NCI-H146 (cell line): ENCODE results near the gene VAT1L.

Experiments
- DNase-seq: peaks from one replicate; lab custom pipeline; 2025; lab: John Stamatoyannopoulos, UW

The VAT1L gene

DNA sequence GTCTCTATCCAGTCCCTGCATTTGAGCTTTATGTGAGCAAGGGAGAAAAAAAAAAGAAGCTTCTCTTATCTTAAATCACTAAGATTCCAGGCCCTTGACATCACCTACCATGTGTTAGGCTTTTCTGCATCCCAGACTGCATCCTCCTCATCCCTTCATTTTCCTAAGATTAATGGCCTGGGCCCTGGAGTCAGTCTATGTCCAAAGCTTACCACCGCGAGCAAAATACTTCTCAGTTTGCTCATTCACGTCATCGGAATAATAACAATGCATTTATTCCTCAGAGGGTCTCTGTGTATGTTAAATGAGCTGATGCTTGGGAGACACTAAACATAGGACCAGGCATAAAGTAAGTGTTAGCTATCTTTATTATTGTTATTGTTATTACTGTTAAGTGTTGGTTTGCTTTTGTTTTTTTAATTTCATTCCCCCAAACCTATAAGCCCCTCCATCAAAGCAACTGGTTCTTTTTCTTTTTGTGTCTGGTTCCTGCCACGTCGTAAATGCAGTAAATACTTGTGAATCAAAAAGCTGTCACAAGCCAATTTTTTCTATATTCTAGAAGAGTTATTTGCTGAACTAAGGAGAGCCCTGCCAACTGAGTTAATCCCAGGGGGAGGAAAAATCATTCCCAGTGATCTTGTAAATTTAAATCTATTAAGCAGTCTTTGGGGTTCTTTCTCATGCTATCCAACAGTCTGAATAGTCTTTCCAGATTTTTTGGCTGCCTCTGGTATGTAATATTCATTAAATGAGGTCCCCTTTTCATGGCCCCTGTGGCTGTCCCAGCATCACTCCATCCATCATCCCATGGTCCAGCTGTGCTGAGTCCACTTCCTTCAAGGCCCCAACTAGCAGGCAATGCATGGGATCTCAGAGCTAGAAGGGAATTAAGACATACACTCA, 46.5 kb downstream of the VAT1L start:
- no peak for DNase-seq

DNA sequence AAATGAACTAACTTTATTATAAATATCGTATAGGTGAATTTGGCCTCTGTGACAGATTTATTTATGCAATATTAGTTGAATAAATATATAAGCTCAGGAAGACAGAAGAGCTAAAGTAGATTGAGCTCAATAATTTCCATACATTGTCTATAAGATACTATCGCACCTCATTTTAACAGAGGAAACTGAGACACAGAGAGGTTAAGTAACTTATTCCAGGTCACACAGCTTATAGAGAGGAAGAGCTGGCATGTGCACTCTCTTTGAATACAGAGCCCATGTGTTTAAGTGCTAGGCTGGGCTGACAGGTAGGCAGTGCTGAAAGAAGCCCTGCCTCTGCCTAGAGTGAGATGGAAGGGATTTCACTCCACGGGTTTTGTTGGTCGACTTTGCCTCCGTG, 48.4 kb downstream of the VAT1L start:
- DNase-seq = no peak

DNA sequence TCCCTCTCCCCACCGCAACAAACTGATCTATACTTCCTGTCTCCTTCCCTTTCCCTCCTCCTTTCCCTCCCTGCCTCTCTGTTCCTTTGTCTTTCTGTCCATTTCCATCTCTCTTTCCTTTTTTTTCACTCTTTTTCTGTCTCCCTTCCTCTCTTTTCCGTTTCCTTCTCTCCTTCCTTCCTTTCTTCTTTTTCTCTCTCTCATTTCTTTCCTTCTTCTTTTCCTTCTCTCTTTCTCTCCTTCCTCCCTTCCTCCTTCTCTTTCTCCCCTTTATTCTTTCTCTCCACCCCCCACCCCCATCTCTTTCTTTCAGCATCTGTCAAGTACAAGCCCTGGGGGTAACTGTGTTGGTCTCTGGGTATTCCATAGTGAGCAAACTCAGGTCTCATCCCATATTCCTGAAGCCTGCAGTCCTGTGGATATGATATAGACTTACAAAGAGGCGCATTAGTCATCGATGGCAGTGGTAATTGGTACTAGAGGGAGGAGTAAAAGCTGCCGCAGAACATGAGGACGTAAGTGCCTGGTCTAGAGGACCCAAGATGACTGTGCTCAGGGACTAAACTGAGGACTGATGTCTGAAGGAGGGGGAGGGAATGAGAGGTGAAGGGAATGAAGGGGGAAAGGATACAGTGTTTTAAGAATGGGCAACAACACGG, 50.4 kb downstream of the VAT1L start:
- no peak for DNase-seq

DNA sequence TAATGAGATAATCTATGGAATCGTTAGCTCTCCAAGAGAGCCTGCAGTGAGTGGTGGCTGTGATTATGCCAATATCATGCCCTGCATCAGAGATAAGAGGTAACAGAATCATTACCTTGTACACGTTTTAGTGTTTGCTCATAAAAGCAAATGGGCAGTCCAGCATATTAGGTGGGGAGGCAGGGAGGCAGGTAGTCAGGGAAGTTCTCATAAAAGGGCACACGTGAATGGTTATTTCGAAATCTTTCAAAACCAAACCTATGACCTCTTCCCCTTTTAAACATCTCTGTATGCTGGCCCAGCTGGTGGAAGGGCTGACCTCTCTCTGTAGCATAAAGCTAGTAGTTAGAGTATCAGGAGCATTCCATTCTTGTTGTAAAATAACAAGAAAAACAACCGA, 51.7 kb downstream of the VAT1L start:
- no peak for DNase-seq

DNA sequence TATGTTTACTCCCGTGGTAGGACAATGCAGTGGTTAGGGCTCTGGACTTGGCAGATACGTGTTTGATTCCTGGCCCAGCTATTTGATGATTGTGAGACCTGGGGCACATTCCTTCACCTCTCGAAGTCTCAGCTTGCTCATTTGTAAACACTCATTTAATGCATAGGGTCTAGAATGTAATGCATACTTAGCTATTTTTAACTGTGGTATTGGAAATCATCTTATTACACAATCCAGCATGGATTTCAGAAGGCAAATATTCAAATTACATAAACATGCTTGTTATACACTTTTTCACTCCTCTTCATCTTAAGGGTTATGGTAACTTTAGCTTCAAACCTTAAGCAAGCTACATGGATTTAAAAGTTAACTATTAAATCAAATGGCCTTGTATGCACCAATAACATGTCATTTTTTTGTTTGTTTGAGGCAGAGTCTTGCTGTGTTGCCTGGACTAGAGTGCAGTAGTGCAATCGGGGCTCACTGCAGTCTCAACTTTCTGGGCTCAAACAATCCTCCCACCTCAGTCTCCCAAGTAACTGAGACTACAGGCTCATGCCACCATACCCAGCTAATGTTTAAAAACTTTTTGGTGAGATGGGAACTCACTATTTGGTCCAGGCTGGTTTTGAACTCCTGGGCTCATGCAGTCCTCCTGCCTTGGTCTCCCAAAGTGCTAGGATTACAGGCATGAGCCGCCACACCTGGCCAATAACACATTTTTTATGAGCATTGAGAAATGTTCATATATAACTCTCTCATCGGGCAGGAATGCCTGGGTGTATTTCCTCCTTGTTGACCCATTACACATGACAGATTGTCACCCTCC, 52.5 kb downstream of the VAT1L start:
- no peak for DNase-seq

DNA sequence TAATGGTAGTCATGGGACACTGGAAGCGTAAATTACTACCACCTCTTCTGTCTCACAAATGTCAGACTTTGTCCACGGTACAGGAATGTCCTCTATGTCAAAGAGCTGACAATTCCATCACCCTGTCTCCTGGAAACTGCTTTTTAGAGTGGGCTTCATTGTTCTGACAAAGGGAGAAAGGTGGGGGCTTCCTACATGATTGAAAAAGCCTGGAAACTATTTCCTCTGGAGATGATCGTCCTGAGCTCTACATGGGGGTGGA, 53.1 kb downstream of the VAT1L start:
- no peak for DNase-seq

DNA sequence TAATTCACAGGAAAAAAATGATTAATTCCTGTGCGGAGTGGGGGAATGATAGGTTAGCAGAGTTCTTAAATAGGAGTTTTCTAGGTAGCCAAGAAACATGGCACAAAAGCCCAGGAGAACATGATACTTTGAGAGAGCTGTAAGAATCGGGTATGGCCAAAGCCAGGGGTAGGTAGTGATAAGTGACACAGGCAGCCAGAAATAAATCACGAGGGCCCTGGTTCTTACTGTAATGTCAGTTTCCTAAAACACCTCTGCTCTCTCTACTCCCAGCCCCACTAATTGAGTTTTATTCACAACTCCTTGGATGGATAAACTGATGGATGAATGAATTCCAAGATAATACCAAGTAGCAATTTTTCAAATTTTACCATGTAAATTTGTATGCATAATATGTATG, 54.1 kb downstream of the VAT1L start:
- no peak for DNase-seq

DNA sequence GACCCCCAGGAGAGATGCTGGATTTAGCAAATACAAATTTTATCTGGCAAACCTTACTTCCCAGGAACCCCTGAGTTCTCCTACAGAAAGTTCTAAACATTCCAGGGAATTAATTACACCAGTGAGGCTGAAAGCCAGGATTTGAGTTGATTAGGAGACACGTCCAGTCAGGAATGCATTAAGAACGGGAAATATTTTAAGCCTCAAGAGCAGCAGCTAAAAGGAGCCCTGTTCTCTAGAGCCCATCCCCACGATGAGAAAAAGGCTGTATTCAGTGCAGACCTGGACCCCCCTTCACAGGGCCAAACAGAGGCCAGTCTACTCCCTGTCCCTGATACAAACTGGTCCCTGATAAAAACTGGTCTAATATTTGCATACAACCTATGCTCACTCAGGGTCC, 55.0 kb downstream of the VAT1L start:
- DNase-seq = no peak

DNA sequence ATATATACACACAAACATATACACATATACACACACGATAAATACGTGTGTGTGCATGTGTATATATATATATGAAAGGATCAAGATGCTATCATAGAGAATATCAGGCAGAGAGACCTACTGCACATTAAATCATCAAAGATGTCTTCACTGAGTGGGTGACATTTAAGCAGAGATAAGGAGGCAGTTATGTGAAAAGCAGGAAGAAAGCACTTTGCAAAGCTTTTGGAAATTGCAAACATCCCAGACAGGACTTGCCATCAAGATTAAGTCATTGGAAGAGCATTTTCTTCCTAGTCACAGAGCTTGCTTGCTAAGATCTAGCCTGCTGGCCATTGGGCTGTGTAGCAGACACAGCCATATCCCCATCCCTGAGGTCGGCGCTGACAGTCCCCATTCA, 56.4 kb downstream of the VAT1L start:
- DNase-seq = no peak

DNA sequence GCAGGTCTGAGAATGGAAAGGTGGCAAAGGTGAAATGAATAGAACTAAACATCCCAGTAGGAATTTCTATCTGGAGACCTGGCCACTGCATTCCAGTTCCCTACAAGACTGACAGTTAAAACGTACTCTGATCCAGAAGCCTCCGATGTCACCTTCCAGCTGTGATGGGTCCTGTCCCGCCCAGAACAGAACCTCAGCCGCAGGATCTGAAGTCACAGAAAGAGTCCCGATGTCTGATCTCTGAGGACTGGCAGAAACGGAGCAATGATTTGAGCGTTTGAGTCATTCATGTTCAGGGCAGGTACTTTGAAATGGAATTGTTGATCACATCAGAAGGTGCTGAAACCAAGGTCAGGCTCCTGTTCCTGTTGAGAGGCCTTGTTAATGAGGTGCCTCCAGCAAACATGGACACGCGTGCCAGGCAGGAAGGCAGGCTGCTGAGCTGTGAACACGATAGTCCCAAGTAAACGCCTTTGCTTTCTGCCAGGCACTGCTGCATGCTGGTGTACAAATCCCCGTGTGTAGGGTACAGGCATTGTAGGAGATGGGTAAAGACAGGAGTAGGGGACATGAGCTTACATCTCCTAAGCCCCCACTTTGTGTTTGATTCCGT, 61.4 kb downstream of the VAT1L start:
- DNase-seq = no peak

DNA sequence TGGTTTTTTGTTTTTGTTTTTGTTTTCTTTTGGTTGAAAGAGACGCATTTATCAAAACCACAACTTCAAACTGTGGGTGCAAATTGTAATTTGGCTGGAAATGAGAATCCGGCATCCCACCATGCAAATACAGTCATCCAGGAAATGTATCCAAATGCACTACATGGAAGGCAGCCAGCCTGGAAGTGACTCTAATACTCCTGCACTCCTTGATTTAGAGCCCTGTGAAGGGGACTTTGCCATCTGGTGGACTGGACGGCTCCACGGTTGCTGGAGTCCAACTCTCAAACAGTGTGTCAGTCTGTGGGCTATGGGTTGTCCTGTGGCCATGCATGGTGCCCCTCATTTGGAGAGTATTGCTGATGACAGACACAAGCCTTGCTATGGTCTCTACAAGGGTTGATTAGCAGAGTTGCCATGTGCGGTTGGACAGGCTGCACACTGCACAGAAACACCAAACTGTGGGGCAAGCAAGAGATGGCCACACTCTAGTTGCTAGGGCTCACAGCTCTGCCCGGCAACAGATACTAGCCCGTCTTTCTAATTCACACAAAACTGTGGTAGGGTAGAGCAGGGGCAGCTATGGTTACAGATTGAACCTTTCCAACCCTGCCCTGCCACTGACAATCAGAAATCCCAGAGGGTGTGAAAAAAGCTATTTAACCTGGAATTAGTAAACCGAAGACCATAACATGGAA, 62.4 kb downstream of the VAT1L start:
- no peak for DNase-seq

DNA sequence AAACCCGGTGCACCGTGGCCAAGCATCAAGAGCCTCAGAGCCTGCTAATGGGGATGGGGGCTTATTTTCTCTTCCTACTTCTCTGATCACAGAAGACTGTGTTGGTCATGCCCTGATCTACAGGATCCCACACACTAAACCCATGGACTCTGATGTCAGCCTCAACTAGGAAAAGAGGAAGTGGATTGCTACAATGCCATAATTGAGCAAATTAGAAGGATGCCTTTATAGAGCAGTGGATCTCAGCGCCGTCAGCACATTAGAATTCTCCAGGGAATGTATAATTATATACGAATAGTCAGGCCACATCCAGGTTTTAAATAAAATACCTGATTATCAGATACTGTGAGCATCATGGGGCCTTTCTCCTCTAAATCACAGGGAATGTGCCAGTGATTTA, 64.8 kb downstream of the VAT1L start:
- no peak for DNase-seq

DNA sequence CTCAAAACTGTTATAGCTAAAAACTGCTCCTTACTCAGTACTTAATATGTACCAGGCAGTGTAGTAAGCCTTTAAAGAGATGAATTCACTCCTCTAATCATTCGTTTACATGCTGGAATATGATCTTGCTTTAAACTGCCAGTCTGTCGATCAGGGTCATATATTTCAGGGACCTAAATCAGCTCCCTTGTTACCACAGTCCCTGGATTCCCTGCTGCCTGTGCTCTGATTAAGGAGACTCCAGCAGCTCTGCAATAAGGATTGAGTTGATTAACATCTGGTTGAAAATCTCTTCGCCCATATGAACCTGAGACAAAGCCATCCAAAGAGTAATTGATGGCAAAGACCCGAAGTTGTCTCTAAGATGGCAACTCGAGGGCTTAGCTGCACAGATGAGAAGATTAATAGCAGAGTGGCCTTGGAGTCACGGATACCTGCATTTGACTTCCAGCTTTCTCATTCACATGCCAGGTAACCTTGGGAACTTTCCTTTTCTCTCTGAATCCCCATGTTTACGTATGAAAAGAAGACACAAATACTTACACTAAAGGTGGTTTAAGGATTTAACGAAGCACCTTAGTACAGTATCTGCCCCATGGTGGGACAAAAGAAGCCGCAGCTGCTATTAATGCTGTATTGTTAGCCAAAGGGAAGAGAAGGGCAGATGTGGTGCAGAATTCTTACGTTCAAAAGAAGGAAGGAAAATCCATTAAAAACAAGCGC, 68.2 kb downstream of the VAT1L start:
- DNase-seq = no peak

DNA sequence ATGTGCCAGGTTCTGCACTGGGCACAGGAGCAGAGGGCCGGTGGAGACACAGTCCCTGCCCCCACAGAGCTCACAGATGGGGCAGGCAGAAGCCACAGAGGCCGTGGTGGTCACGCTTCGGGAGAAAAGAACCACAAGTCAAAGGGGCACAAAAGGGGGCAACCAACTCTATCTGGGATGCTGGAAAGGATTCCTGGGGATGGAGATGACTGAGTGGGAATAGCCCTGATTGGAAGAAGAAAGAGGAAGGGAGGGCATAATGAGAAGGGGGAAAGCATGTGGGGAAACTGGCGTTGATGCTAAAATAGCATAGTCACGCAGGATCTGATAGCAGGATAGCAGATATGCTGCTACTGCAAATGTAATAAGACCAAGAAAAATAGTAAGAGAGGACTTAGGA, 69.7 kb downstream of the VAT1L start:
- DNase-seq = no peak

DNA sequence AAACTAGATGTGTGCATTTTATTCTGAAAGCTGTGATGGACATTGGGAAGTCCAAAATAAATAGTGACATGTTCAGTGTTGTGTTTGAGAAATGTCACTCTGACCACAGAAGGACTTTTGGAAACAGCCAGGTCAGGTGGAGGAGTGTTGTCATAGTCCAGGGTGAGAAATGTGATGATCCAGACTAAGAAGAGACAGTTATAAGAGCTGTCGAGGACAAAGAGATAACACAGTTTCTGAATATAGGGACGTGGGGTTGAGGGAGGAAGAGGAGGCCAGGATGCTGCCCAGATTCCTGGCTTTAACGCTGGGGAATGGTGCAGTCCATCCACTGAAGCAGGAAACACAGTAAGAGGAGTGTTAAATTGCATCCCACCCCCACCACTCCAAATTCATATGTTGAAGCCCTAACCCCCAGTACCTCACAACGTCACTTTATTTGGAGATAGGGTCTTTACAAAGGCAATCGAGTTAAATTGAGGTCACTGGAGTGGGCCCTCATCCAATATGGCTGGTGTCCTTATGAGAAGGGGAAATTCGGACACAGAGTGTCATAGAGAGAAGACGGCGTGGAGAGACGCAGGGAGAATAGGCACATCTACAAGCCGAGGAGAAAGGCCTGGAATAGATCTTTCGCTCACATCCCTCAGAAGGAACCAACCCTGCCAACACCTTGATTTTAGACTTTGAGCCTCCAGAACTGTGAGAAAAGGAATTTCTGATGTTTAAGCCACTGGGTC, 71.3 kb downstream of the VAT1L start:
- DNase-seq = no peak

DNA sequence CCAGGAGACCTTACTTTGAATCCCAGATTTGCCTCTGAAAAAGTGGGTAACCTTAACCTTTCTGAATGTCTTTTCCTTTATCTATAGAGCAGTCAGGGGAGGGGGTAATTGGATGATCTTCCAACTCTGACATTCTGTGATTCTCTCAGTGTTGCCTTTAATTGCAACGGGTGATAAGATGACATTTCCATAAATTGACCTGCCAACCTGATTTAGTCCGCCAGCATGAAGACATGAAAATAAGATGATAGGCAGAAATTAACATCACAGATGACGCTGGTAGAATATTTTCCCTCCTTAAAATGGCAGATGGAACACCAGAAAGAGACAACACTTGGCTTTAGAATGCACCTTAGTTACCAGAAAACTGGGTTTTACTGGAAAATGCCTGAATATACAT, 72.6 kb downstream of the VAT1L start:
- no peak for DNase-seq

DNA sequence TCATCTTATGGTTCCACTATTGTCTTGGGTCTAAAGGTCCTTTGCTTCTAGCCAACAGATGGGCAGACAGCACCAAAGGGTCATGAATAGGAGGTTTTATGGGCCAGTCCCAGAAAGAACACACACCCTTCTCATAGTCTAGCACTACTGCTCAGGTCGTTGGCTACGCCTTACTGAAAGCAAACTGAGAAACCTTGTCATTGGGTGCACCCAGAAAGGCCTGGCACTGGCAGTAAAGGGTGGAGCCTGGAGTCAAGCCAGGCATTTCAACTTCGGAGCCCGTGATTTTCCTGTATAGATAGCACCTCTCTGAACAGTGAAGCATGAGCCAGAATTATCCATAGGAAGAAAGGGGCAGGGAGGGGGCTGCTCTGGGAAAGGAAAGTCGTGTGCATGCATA, 74.9 kb downstream of the VAT1L start:
- no peak for DNase-seq

DNA sequence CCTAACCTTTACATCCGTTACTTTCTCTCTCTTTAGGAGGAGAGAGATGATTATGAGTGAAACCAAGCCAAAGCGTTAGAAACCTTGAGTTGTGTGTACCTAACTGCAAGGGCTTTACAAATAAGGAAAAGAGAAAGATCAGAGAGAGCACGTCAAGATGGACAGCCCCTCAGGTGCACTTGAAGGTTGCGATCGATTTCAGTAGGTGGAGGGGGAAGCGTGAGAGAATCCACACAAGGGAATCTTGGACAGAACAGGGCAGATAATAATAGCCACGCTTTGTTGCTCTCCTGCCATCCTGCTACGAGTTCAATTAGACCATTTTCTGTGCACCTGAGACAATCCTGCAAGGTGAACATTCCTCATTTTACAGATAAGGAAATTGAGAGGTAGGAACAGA, 78.4 kb downstream of the VAT1L start:
- no peak for DNase-seq

DNA sequence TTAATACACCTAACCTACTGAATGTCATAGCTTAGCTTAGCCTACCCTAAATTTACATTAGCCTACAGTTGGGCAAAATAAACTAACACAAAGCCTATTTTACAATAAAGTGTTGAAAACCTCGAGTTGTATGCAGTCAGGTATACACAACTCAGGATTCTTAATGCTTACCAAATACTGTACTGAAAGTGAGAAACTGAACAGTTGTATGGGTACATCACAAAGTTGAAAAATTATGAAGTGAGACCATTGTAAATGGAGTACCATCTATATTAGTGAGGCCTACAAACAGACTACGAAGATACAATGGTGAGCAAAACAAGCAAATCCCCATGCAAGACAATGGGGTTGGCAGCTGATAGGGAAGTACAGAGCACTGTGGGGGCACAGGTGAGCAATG, 79.7 kb downstream of the VAT1L start:
- no peak for DNase-seq

DNA sequence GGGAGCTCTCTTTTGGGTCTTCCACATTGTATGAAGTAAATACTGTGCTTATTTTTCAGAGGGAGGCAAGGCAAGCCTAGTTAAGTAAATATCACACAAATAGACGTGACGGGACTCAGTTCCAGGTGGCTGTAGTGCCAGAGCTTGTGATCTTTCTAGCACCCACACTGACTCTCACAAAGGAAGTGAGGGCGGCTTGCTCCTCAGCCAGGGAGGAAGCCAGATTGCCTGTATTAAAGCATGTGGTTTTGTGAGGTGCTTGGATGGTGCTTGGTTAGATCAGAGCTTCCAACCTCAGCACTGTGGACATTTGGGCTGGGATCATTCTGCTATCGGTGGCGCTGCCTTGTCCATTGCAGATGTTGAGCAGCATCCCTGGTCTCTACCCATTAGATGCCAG, 80.1 kb downstream of the VAT1L start:
- no peak for DNase-seq
